Measurements from ENCODE around the gene DSG2.

The DSG2 gene

GRCh38 chr18:31558567-31558966 is 60.6 kb downstream of the DSG2 start:
- DNase-seq: no peak

GRCh38 chr18:31562726-31563125 is 64.7 kb downstream of the DSG2 start:
- DNase-seq: no peak

GRCh38 chr18:31563778-31564177 is 65.8 kb downstream of the DSG2 start:
- no peak for DNase-seq

- DNase-seq: no peak
Measured at GRCh38 chr18:31565345-31565744, 67.4 kb downstream of the DSG2 start.

- no peak for DNase-seq
Measured at GRCh38 chr18:31565782-31566512, 68.0 kb downstream of the DSG2 start.

GRCh38 chr18:31566576-31567306 is 68.8 kb downstream of the DSG2 start:
- no peak for DNase-seq

- no peak for DNase-seq
Measured at GRCh38 chr18:31572368-31572767, 74.4 kb downstream of the DSG2 start.

GRCh38 chr18:31573051-31573450 is 75.1 kb downstream of the DSG2 start:
- DNase-seq: no peak

- no peak for DNase-seq
Measured at GRCh38 chr18:31574359-31574758, 76.4 kb downstream of the DSG2 start.

GRCh38 chr18:31575515-31576257 is 77.7 kb downstream of the DSG2 start:
- DNase-seq: no peak

- no peak for DNase-seq
Measured at GRCh38 chr18:31576670-31577069, 78.7 kb downstream of the DSG2 start.

GRCh38 chr18:31577195-31577594 is 79.2 kb downstream of the DSG2 start:
- DNase-seq: no peak

GRCh38 chr18:31578126-31578525 is 80.1 kb downstream of the DSG2 start:
- DNase-seq: no peak

- DNase-seq: no peak
Measured at GRCh38 chr18:31579375-31579774, 81.4 kb downstream of the DSG2 start.

GRCh38 chr18:31581498-31582197 is 83.7 kb downstream of the DSG2 start:
- no peak for DNase-seq

- no peak for DNase-seq
Measured at GRCh38 chr18:31583185-31583854, 85.3 kb downstream of the DSG2 start.

GRCh38 chr18:31585991-31586390 is 88.0 kb downstream of the DSG2 start:
- no peak for DNase-seq

GRCh38 chr18:31586616-31587015 is 88.6 kb downstream of the DSG2 start:
- DNase-seq: no peak

- no peak for DNase-seq
Measured at GRCh38 chr18:31587529-31587928, 89.6 kb downstream of the DSG2 start.

- DNase-seq: no peak
Measured at GRCh38 chr18:31590570-31590969, 92.6 kb downstream of the DSG2 start.

GRCh38 chr18:31591113-31591512 is 93.1 kb downstream of the DSG2 start:
- no peak for DNase-seq

GRCh38 chr18:31591628-31592027 is 93.7 kb downstream of the DSG2 start, which contains the start of gene TTR:
TSS of gene TTR (plus strand) at chr18:31591877. CDS start at chr18:31591903, 26 bp downstream.
- no peak for DNase-seq
